ENCODE data around the gene POLR3B. TPM values are rescaled to one million over a fixed set of nuclear protein-coding genes. Genes with fewer than 3 reads are reported as not detected.
"Not testable (repeated sequence)": the region's sequence is repeated elsewhere in the genome, so short reads cannot be mapped to it uniquely, and the experiment has no call there.

The POLR3B gene
- polyA plus RNA-seq, 3 donors: 1.7 to 2.6 (median 2.0) TPM

GRCh38 chr12:106310687-106311086, 46.9 kb upstream of the POLR3B start:
- Histone ChIP-seq H3K36me3 (replicated peaks in 1 of 2; ENCODE audit: control insufficient read depth in 1 of 2, insufficient read depth in 2 of 2, low read length in 2 of 2) (peaks cover 24 to 29% of the 10 kb centered on the region in 2 donors), H4K20me1 (ENCODE audit: insufficient read depth, low read length) (peaks cover 29% of the 10 kb centered on the region), H3K4me2 (replicated peaks; ENCODE audit: extremely low read depth, low read length, poor library complexity, severe bottlenecking) (peak overlapping the region; percentile 53), H3K9me3 (replicated peaks in 1 of 2; ENCODE audit: control insufficient read depth in 1 of 2, insufficient read depth in 1 of 2, low read length in 2 of 2) (no peaks in the 10 kb centered on the region), H3K4me1 (ENCODE audit: control insufficient read depth in 1 of 2, insufficient read depth in 2 of 2, low read length in 2 of 2) (peaks cover 56 to 61% of the 10 kb centered on the region in 2 donors), H3K9ac (ENCODE audit: insufficient read depth, low read length, poor library complexity, severe bottlenecking) (no peak overlapping the region), H3K27ac (ENCODE audit: low read depth in 1 of 2, low read length in 2 of 2) (peak overlapping the region; percentile 34 to 69), H3K4me3 (replicated peaks in 1 of 3; ENCODE audit: low read depth in 2 of 3, low read length in 3 of 3) (peak overlapping the region in 1 of 3 experiments; percentile 15), H3K27me3 (ENCODE audit: control insufficient read depth in 2 of 2, insufficient read depth in 2 of 2, low read length in 2 of 2) (no peaks in the 10 kb centered on the region), H2AFZ (ENCODE audit: insufficient read depth, low read depth, low read length, poor library complexity, severe bottlenecking) (no peak overlapping the region), H3K79me2 (ENCODE audit: insufficient read depth, low read length) (peaks cover 5% of the 10 kb centered on the region)
- Mint-ChIP-seq H3K27me3 (ENCODE audit: low read depth in 3 of 3) (no peaks in the 10 kb centered on the region), H3K27ac (peak overlapping the region; percentile 55 to 88 (median 81)), H3K9me3 (no peaks in the 10 kb centered on the region), H3K4me3 (peak overlapping the region in 1 of 2 donors; percentile 37), H3K36me3 (peaks cover 28 to 35% of the 10 kb centered on the region in 2 donors), H3K4me1 (peaks cover 63% of the 10 kb centered on the region)
- 86% methylated on average over 2 of the region's 5 CpGs for WGBS (ENCODE audit: insufficient coverage)
- no peak for DNase-seq
- no peak for TF ChIP-seq CTCF (IDR thresholded peaks at IDR 0.05)
- intact Hi-C loops (cut with micrococcal nuclease): no loop called here

GRCh38 chr12:106311139-106311538, 46.4 kb upstream of the POLR3B start:
- Histone ChIP-seq H4K20me1 (ENCODE audit: insufficient read depth, low read length) (peaks cover 29% of the 10 kb centered on the region), H3K4me3 (replicated peaks in 1 of 3; ENCODE audit: low read depth in 2 of 3, low read length in 3 of 3) (peak overlapping the region in 1 of 3 experiments; percentile 15), H3K27me3 (ENCODE audit: control insufficient read depth in 2 of 2, insufficient read depth in 2 of 2, low read length in 2 of 2) (no peaks in the 10 kb centered on the region), H3K36me3 (replicated peaks in 1 of 2; ENCODE audit: control insufficient read depth in 1 of 2, insufficient read depth in 2 of 2, low read length in 2 of 2) (peaks cover 28 to 33% of the 10 kb centered on the region in 2 donors), H3K4me2 (replicated peaks; ENCODE audit: extremely low read depth, low read length, poor library complexity, severe bottlenecking) (peak overlapping the region; percentile 53), H3K9me3 (replicated peaks in 1 of 2; ENCODE audit: control insufficient read depth in 1 of 2, insufficient read depth in 1 of 2, low read length in 2 of 2) (no peaks in the 10 kb centered on the region), H3K9ac (ENCODE audit: insufficient read depth, low read length, poor library complexity, severe bottlenecking) (no peak overlapping the region), H2AFZ (ENCODE audit: insufficient read depth, low read depth, low read length, poor library complexity, severe bottlenecking) (no peak overlapping the region), H3K79me2 (ENCODE audit: insufficient read depth, low read length) (peaks cover 5% of the 10 kb centered on the region), H3K27ac (ENCODE audit: low read depth in 1 of 2, low read length in 2 of 2) (peak overlapping the region; percentile 34 to 69), H3K4me1 (ENCODE audit: control insufficient read depth in 1 of 2, insufficient read depth in 2 of 2, low read length in 2 of 2) (peaks cover 55 to 56% of the 10 kb centered on the region in 2 donors)
- Mint-ChIP-seq H3K9me3 (no peaks in the 10 kb centered on the region), H3K27ac (peak overlapping the region; percentile 55 to 88 (median 81)), H3K27me3 (ENCODE audit: low read depth in 3 of 3) (no peaks in the 10 kb centered on the region), H3K4me3 (peak overlapping the region in 1 of 2 donors; percentile 37), H3K36me3 (peaks cover 32 to 39% of the 10 kb centered on the region in 2 donors), H3K4me1 (peaks cover 61% of the 10 kb centered on the region)
- intact Hi-C loops (cut with micrococcal nuclease): no loop called here
- TF ChIP-seq CTCF (IDR thresholded peaks at IDR 0.05): no peak
- WGBS (ENCODE audit: insufficient coverage): 0% methylated on average over 1 of the region's 8 CpGs
- DNase-seq: no peak

- peaks cover 53% of the 10 kb centered on the region for H3K4me1 Mint-ChIP-seq
- H3K27me3 Mint-ChIP-seq (ENCODE audit: low read depth in 3 of 3); H2AFZ ChIP-seq (ENCODE audit: insufficient read depth, low read depth, low read length, poor library complexity, severe bottlenecking); H3K9ac ChIP-seq (ENCODE audit: insufficient read depth, low read length, poor library complexity, severe bottlenecking); H3K9me3 ChIP-seq (replicated peaks in 1 of 2; ENCODE audit: control insufficient read depth in 1 of 2, insufficient read depth in 1 of 2, low read length in 2 of 2); H3K27me3 ChIP-seq (ENCODE audit: control insufficient read depth in 2 of 2, insufficient read depth in 2 of 2, low read length in 2 of 2); intact Hi-C loops (cut with micrococcal nuclease); DNase-seq; H3K27ac ChIP-seq (ENCODE audit: low read depth in 1 of 2, low read length in 2 of 2); H3K4me2 ChIP-seq (replicated peaks; ENCODE audit: extremely low read depth, low read length, poor library complexity, severe bottlenecking); H3K4me3 ChIP-seq (replicated peaks in 1 of 3; ENCODE audit: low read depth in 2 of 3, low read length in 3 of 3); H3K79me2 ChIP-seq (ENCODE audit: insufficient read depth, low read length); H3K27ac Mint-ChIP-seq; H3K9me3 Mint-ChIP-seq; H3K4me3 Mint-ChIP-seq: not testable (repeated sequence)
- Histone ChIP-seq H4K20me1 (ENCODE audit: insufficient read depth, low read length) (peaks cover 24% of the 10 kb centered on the region), H3K36me3 (replicated peaks in 1 of 2; ENCODE audit: control insufficient read depth in 1 of 2, insufficient read depth in 2 of 2, low read length in 2 of 2) (peaks cover 42 to 46% of the 10 kb centered on the region in 2 donors), H3K4me1 (ENCODE audit: control insufficient read depth in 1 of 2, insufficient read depth in 2 of 2, low read length in 2 of 2) (peaks cover 46 to 49% of the 10 kb centered on the region in 2 donors)
- WGBS (ENCODE audit: insufficient coverage): no CpG with 5 or more reads among the region's 4 CpGs
- H3K36me3 Mint-ChIP-seq: peaks cover 38 to 55% of the 10 kb centered on the region in 2 donors
These were observed 44.1 kb upstream of the POLR3B start for GRCh38 chr12:106313413-106313812.

All from CD14-positive monocyte (primary cell).